Left lung (tissue), 10 donors: ENCODE data around the gene CHCHD5. TPM values are rescaled to one million over a fixed set of nuclear protein-coding genes. Genes with fewer than 3 reads are reported as not detected.
"Not testable (repeated sequence)": the region's sequence is repeated elsewhere in the genome, so short reads cannot be mapped to it uniquely, and the experiment has no call there.

Source experiments
- ATAC-seq: fragments of 200-7000 bp; cut with Tn5 transposase; one replicate; pipeline ENCODE4 v1.9.1; 2020; ENCODE audit warnings: moderate library complexity
- DNase-seq, 4 donors: peaks; one replicate each; pipeline ENCODE4 v3.0.0-alpha.2; 2013 to 2020
- H3K27ac ChIP-seq, 2 donors: fragments of 200-600 bp; sonication (generic) in 1 of 2; one replicate each; pipeline versions ENCODE4 v1.5.0 to v1.8.0; 2020 to 2021
- H3K27me3 ChIP-seq, 2 donors: fragments of 200-600 bp; sonication (generic) in 1 of 2; one replicate each; pipeline versions ENCODE4 v1.5.0 to v1.8.0; 2020 to 2021
- H3K36me3 ChIP-seq, 2 donors: fragments of 200-600 bp; sonication (generic) in 1 of 2; one replicate each; pipeline versions ENCODE4 v1.5.0 to v1.8.0; 2020 to 2021
- H3K4me1 ChIP-seq, 2 donors: fragments of 200-600 bp; one replicate each; pipeline ENCODE4 v1.8.0; 2021
- H3K4me3 ChIP-seq, 2 donors: fragments of 200-600 bp; sonication (generic) in 1 of 2; one replicate each; pipeline versions ENCODE4 v1.5.0 to v1.8.0; 2020 to 2021; ENCODE audit warnings: mild to moderate bottlenecking in 1 of 2
- H3K9me3 ChIP-seq, 2 donors: fragments of 200-600 bp; sonication (generic) in 1 of 2; one replicate each; pipeline versions ENCODE4 v1.5.0 to v1.8.0; 2020 to 2021
- CTCF ChIP-seq, 2 donors: fragments of 200-600 bp; sonication (generic) in 1 of 2; IDR thresholded peaks; one replicate each; pipeline versions ENCODE4 v1.5.0 to v1.8.0; 2021; ENCODE audit warnings: antibody characterized with exemption in 2 of 2
- intact Hi-C, 2 donors: fragments of 100-400 bp; cut with DNase I; formaldehyde crosslinking; loops; one replicate each; pipeline versions ENCODE4 v1.11.2 to v1.14.2; 2022
- polyA plus RNA-seq, 6 donors: library from polyadenylated mRNA; unstranded; fragments of 120-200 nt; gene quantifications; one replicate each; pipeline ENCODE4 v1.2.1, GENCODE V29; 2013; ENCODE audit not compliant: insufficient read length in 6 of 6
- total RNA-seq, 2 donors: library from RNA; stranded (reverse); fragmentation: NEBNext Ultra II Directional; extraction: Animal tissue kit (Norgen Biotek cat#: 25700); gene quantifications; one replicate each; pipeline ENCODE4 v1.2.1, GENCODE V29; 2021
- donor health status: DM: no; HTN: yes; CAD: no.
- donor health status: DM: no; HTN: no; CAD: no.

CHCHD5 gene
- total and polyA plus RNA-seq, 8 donors: 19.7 to 29.6 (median 25.4) TPM

DNA sequence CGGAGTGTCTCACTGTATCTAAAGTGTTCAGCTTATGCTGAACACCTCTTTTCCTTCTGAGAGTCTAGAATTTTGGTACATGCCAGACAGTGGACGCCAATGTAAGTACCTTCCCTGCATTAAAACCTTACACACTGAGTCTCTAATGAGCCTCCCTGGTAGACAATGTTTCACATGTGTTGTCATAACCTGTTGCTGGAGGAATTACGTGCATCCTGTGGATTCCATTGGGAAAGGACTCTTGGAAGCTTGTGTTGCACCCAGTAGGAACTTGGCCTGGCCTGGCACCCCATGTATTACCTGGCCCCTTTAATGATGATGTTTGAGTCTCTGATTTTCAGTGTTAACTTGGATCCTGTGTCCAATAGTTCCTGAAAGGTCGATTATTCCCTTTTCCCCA is 20.5 kb downstream of the CHCHD5 start:
- intact Hi-C loops: loop anchor here in 1 of 2 donors (10.0 kb wide), 1 partner anchor 120 kb away; the partner anchor contains the start of gene NT5DC4
- peaks cover 0 to 7% of the 10 kb centered on the region in 2 donors for H3K4me1 ChIP-seq
- no peak for ATAC-seq

GRCh38 chr2:112605926-112606325 is 21.5 kb downstream of the CHCHD5 start:
- H3K27ac ChIP-seq: no peak overlapping the region
- intact Hi-C loops: loop anchor here in 1 of 2 donors (10.0 kb wide), 1 partner anchor 119 kb away; the partner anchor contains the start of gene NT5DC4
- no peak for DNase-seq
- H3K4me1 ChIP-seq: no peaks in the 10 kb centered on the region
- no peaks in the 10 kb centered on the region for H3K27me3 ChIP-seq
- ATAC-seq: no peak
- H3K9me3 ChIP-seq: no peaks in the 10 kb centered on the region
- no peak overlapping the region for H3K4me3 ChIP-seq
- TF ChIP-seq CTCF (IDR thresholded peaks at IDR 0.05): no peak
- no peaks in the 10 kb centered on the region for H3K36me3 ChIP-seq

More for the DNA sequence above, 20.5 kb downstream of the CHCHD5 start:
- no peak overlapping the region for H3K4me3 ChIP-seq
- no peak overlapping the region for H3K27ac ChIP-seq
- H3K27me3 ChIP-seq: no peaks in the 10 kb centered on the region
- H3K36me3 ChIP-seq: no peaks in the 10 kb centered on the region
- TF ChIP-seq CTCF (IDR thresholded peaks at IDR 0.05): no peak
- H3K9me3 ChIP-seq: no peaks in the 10 kb centered on the region
- DNase-seq: no peak

- ATAC-seq (no peak), DNase-seq (no peak)
- no peaks in the 10 kb centered on the region for H3K36me3 ChIP-seq
- no peaks in the 10 kb centered on the region for H3K4me1 ChIP-seq
- H3K4me3 ChIP-seq: no peak overlapping the region
- no peaks in the 10 kb centered on the region for H3K27me3 ChIP-seq
- no peak overlapping the region for H3K27ac ChIP-seq
- TF ChIP-seq CTCF (IDR thresholded peaks at IDR 0.05): no peak
- intact Hi-C loops: loop anchor here in 1 of 2 donors (10.0 kb wide), 1 partner anchor 118 kb away; the partner anchor contains the start of gene NT5DC4
- H3K9me3 ChIP-seq: no peaks in the 10 kb centered on the region
Observed at GRCh38 chr2:112606547-112606946, 22.1 kb downstream of the CHCHD5 start.

GRCh38 chr2:112607680-112608438 is 23.4 kb downstream of the CHCHD5 start:
- intact Hi-C loops: loop anchor here in 1 of 2 donors (10.0 kb wide), 1 partner anchor 117 kb away; the partner anchor contains the start of gene NT5DC4
- H3K27me3 ChIP-seq: no peaks in the 10 kb centered on the region
- DNase-seq: no peak
- no peak for ATAC-seq
- H3K4me3 ChIP-seq: no peak overlapping the region
- H3K9me3 ChIP-seq: no peaks in the 10 kb centered on the region
- no peaks in the 10 kb centered on the region for H3K4me1 ChIP-seq
- H3K27ac ChIP-seq: no peak overlapping the region
- no peaks in the 10 kb centered on the region for H3K36me3 ChIP-seq
- no peak for TF ChIP-seq CTCF (IDR thresholded peaks at IDR 0.05)

GRCh38 chr2:112609320-112609719 is 24.9 kb downstream of the CHCHD5 start:
- intact Hi-C loops: loop anchor here in 1 of 2 donors (10.0 kb wide), 1 partner anchor 115 kb away; the partner anchor contains the start of gene NT5DC4
- H3K27ac ChIP-seq, H3K4me3 ChIP-seq, H3K27me3 ChIP-seq, H3K36me3 ChIP-seq, ATAC-seq, H3K9me3 ChIP-seq, DNase-seq, H3K4me1 ChIP-seq: not testable (repeated sequence)

- not testable (repeated sequence) for H3K27me3 ChIP-seq, H3K4me3 ChIP-seq, ATAC-seq
Observed at GRCh38 chr2:112612283-112612682, 27.9 kb downstream of the CHCHD5 start.

More at GRCh38 chr2:112612283-112612682, 27.9 kb downstream of the CHCHD5 start:
- H3K9me3 ChIP-seq, intact Hi-C loops, DNase-seq, H3K36me3 ChIP-seq, H3K27ac ChIP-seq, H3K4me1 ChIP-seq: not testable (repeated sequence)
